OCI-LY1 (cell line): Measurements from ENCODE around the gene APLP2.

Experiments
- H2AFZ ChIP-seq: fragments of 200-600 bp; sonication (generic), shearing (Covaris generic); 2 replicates; pipeline ENCODE4 v1.6.0; 2014; ENCODE audit warnings: antibody characterized with exemption, mild to moderate bottlenecking, low read length
- H3F3A ChIP-seq: fragments of 200-600 bp; sonication (generic), shearing (Covaris generic); 2 replicates; pipeline ENCODE4 v1.6.0; 2014; ENCODE audit warnings: mild to moderate bottlenecking, antibody characterized with exemption, low read length, moderate library complexity; ENCODE audit not compliant: insufficient read depth
- H3K27ac ChIP-seq: fragments of 200-600 bp; sonication (generic); 2 replicates; pipeline ENCODE4 v1.5.1; 2014; ENCODE audit warnings: low read length, mixed run types, mild to moderate bottlenecking, low read depth; ENCODE audit not compliant: poor library complexity, severe bottlenecking
- H3K27me3 ChIP-seq: fragments of 200-600 bp; sonication (generic); 2 replicates; pipeline ENCODE4 v1.6.0; 2014; ENCODE audit warnings: antibody characterized with exemption, mild to moderate bottlenecking, low read length, moderate library complexity; ENCODE audit not compliant: insufficient read depth
- H3K36me3 ChIP-seq: fragments of 200-600 bp; sonication (generic); 2 replicates; pipeline ENCODE4 v1.6.1; 2014; ENCODE audit warnings: mild to moderate bottlenecking, antibody characterized with exemption, low read length, moderate library complexity, mixed read lengths; ENCODE audit not compliant: insufficient read depth
- H3K4me1 ChIP-seq: fragments of 200-600 bp; sonication (generic); 2 replicates; pipeline ENCODE4 v1.5.1; 2014; ENCODE audit warnings: mild to moderate bottlenecking, low read length, moderate library complexity; ENCODE audit not compliant: insufficient read depth, severe bottlenecking
- H3K4me2 ChIP-seq: fragments of 200-600 bp; sonication (generic), shearing (Covaris generic); 2 replicates; pipeline ENCODE4 v1.6.1; 2014; ENCODE audit warnings: low read length
- H3K4me3 ChIP-seq: fragments of 200-600 bp; sonication (generic); 2 replicates; pipeline ENCODE4 v1.5.1; 2014; ENCODE audit warnings: low read length, low read depth, mild to moderate bottlenecking, mixed read lengths; ENCODE audit not compliant: poor library complexity, severe bottlenecking
- H3K79me2 ChIP-seq: fragments of 200-600 bp; shearing (Covaris generic); 2 replicates; pipeline ENCODE4 v1.6.1; 2016; ENCODE audit warnings: mixed run types, low read length, mixed read lengths; ENCODE audit not compliant: insufficient read depth
- H3K9ac ChIP-seq: fragments of 200-600 bp; sonication (generic), shearing (Covaris generic); 2 replicates; pipeline ENCODE4 v1.6.1; 2014; ENCODE audit warnings: mild to moderate bottlenecking, low read length, mixed read lengths
- H3K9me2 ChIP-seq: fragments of 200-600 bp; sonication (generic), shearing (Covaris generic); 2 replicates; pipeline ENCODE4 v1.6.1; 2014; ENCODE audit warnings: low read depth, mild to moderate bottlenecking, low read length, mixed read lengths
- H3K9me3 ChIP-seq: fragments of 200-600 bp; shearing (Covaris generic); 2 replicates; pipeline ENCODE4 v1.6.1; 2014; ENCODE audit warnings: low read length, mixed read lengths
- H4K20me1 ChIP-seq: fragments of 200-600 bp; sonication (generic), shearing (Covaris generic); 2 replicates; pipeline ENCODE4 v1.6.0; 2016; ENCODE audit warnings: mild to moderate bottlenecking, low read length; ENCODE audit not compliant: insufficient read depth
- EZH2 ChIP-seq: fragments of 200-600 bp; sonication (generic), shearing (Covaris generic); IDR thresholded peaks from 2 replicates; pipeline ENCODE4 v1.8.0; 2017; ENCODE audit warnings: borderline replicate concordance, mixed run types, mild to moderate bottlenecking, antibody characterized with exemption, low read length, moderate library complexity, mixed read lengths
- TF ChIP-seq, protein P1 (sequence below): fragments of 200-600 bp; sonication (generic), shearing (Covaris generic); IDR thresholded peaks from 2 replicates; pipeline ENCODE4 v1.5.1; 2017; ENCODE audit warnings: mild to moderate bottlenecking, antibody characterized with exemption, low read length, moderate library complexity, mixed read lengths

The APLP2 gene

DNA sequence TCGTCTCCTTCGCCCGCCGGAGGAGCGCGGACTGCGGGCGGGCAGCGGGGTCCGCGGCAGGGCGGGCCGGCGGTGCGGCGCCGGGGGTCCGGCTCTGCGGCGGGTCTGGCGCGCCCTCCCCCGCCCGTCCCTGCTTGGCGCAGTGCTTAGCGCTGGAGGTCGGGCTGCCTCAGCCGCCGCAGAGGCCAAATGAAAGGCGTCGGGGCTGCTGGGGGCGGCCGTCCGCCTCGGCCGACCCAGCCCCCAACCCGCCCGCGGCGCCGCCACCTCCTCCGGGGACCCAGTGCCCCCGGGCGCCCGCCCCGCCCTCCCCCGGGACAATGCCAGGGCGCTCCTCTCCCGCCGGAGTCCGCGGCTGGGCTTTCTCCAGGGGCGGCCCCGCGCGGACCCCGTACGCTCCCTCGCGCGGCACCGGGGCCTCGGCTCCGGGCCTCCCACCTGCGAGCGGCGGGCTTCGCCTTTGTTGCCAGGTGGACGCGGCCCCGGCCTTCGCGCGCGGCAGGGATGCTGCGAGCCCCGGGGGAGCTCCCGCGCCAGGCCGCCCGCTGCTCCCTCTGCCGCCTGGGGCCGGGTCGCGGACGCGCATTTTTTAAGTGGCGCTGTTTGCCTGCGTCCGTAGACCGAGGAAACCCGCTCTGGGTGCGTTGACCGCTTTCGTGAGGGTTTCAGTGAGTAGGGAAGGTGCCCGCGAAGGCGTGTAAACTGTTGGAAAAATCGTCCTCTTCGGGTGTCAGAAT is 583 bp downstream of the APLP2 start:
- Histone ChIP-seq H3K4me2 (peak overlapping the region; percentile 92), H3K9me3 (no peaks in the 10 kb centered on the region), H3F3A (no peaks in the 10 kb centered on the region), H3K79me2 (peaks cover 44% of the 10 kb centered on the region), H4K20me1 (no peaks in the 10 kb centered on the region), H3K4me1 (peaks cover 23% of the 10 kb centered on the region), H3K9me2 (no peaks in the 10 kb centered on the region), H3K36me3 (no peaks in the 10 kb centered on the region; the same call in 1 of the 2 replicates), H3K27me3 (no peaks in the 10 kb centered on the region), H3K9ac (peak overlapping the region; percentile 63), H3K27ac (peak overlapping the region; percentile 20), H2AFZ (no peak overlapping the region), H3K4me3 (peak overlapping the region; percentile 71)
- TF ChIP-seq, protein P1, sequence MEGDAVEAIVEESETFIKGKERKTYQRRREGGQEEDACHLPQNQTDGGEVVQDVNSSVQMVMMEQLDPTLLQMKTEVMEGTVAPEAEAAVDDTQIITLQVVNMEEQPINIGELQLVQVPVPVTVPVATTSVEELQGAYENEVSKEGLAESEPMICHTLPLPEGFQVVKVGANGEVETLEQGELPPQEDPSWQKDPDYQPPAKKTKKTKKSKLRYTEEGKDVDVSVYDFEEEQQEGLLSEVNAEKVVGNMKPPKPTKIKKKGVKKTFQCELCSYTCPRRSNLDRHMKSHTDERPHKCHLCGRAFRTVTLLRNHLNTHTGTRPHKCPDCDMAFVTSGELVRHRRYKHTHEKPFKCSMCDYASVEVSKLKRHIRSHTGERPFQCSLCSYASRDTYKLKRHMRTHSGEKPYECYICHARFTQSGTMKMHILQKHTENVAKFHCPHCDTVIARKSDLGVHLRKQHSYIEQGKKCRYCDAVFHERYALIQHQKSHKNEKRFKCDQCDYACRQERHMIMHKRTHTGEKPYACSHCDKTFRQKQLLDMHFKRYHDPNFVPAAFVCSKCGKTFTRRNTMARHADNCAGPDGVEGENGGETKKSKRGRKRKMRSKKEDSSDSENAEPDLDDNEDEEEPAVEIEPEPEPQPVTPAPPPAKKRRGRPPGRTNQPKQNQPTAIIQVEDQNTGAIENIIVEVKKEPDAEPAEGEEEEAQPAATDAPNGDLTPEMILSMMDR: peak; percentile 19; the same call in 1 of the 2 replicates
- TF ChIP-seq EZH2: no peak

DNA sequence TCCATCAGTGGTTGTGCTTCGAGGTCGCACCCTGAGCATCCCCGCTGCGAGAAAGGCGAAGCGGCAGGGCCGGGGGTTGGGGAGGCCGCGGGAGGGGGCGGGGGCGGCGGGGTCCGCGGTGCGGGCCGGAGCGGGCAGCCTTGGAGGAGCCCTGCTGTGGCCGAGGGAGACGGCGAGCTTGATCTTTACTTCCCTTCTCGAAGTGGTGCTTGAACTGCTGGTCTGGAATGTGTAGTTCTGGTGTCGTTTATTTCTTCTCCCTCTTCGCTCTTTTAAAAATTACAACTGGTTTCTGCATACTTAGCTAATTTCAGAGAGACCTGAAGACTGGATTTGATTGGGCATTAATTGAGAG is 1.1 kb downstream of the APLP2 start:
- peak overlapping the region; percentile 71 for H3K4me3 ChIP-seq
- H3F3A ChIP-seq: no peaks in the 10 kb centered on the region
- TF ChIP-seq, protein P1: no peak
- TF ChIP-seq EZH2: no peak
- peak overlapping the region; percentile 63 for H3K9ac ChIP-seq
- H3K9me3 ChIP-seq: no peaks in the 10 kb centered on the region
- peak overlapping the region; percentile 51 for H3K27ac ChIP-seq
- H3K79me2 ChIP-seq: peaks cover 50% of the 10 kb centered on the region
- peak overlapping the region; percentile 92 for H3K4me2 ChIP-seq
- H3K4me1 ChIP-seq: peaks cover 27% of the 10 kb centered on the region
- H4K20me1 ChIP-seq: no peaks in the 10 kb centered on the region
- H3K27me3 ChIP-seq: no peaks in the 10 kb centered on the region
- H3K9me2 ChIP-seq: no peaks in the 10 kb centered on the region
- H3K36me3 ChIP-seq: no peaks in the 10 kb centered on the region; the same call in 1 of the 2 replicates
- no peak overlapping the region for H2AFZ ChIP-seq

DNA sequence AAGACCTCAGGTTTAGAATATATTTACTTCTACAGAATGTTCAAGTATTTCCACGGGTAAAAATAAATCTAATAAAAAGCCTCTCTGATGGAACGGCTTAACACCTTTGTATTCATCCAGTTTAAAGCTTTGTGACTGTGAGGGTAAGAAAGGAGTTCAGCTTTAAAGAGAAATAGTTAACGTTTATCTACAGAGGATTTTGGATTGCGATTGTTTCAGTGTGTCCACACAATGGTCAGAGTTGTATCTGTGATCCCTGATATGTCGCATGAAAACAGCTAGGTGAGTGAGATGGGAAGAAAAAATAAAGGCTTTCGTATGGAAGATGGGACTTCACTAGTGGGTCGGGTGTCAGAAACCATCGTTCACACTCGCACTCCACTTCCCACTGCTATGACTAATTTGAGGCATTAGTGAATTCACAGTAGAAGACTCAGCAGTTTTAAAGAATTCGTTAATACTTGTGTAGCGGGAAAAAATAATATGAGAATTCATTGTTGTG is 1.6 kb downstream of the APLP2 start:
- no peaks in the 10 kb centered on the region for H3F3A ChIP-seq
- H3K4me1 ChIP-seq: peaks cover 27% of the 10 kb centered on the region
- no peak overlapping the region for H2AFZ ChIP-seq
- peaks cover 53% of the 10 kb centered on the region for H3K79me2 ChIP-seq
- H3K9ac ChIP-seq: peak overlapping the region; percentile 63
- H3K27me3 ChIP-seq: no peaks in the 10 kb centered on the region
- no peaks in the 10 kb centered on the region for H4K20me1 ChIP-seq
- peak overlapping the region; percentile 51 for H3K27ac ChIP-seq
- no peak for TF ChIP-seq EZH2
- TF ChIP-seq, protein P1: no peak
- peak overlapping the region; percentile 92 for H3K4me2 ChIP-seq
- no peaks in the 10 kb centered on the region for H3K9me2 ChIP-seq
- H3K9me3 ChIP-seq: no peaks in the 10 kb centered on the region
- no peaks in the 10 kb centered on the region for H3K36me3 ChIP-seq
- H3K4me3 ChIP-seq: peak overlapping the region; percentile 71
